Calu3 (cell line): ENCODE measurements around the gene YPEL3. TPM values are rescaled to one million over a fixed set of nuclear protein-coding genes. Genes with fewer than 3 reads are reported as not detected.
"Not testable (repeated sequence)": the region's sequence is repeated elsewhere in the genome, so short reads cannot be mapped to it uniquely, and the experiment has no call there.

Experiments used
- BruUV-seq: library from RNA; stranded (reverse); fragments of 400-500 nt; replicated peaks from 2 replicates; lab custom pipeline; 2021; lab: Mats Ljungman, UMichigan
- CTCF ChIA-PET: fragments of 300-600 bp; sonication (Branson Sonifier 250); formaldehyde crosslinking; loops from one replicate; lab custom pipeline; 2022; ENCODE audit warnings: antibody characterized with exemption; lab: Charles Lee
- DNase-seq: peaks from one replicate; pipeline ENCODE4 v3.0.0; 2022
- H3K27ac Mint-ChIP-seq: one replicate; pipeline ENCODE4 v1.8.0; 2022; ENCODE audit warnings: mixed read lengths; ENCODE audit not compliant: unreplicated experiment
- H3K27me3 Mint-ChIP-seq: one replicate; pipeline ENCODE4 v1.8.0; 2022; ENCODE audit warnings: mixed read lengths; ENCODE audit not compliant: unreplicated experiment
- H3K36me3 Mint-ChIP-seq: one replicate; pipeline ENCODE4 v1.8.0; 2022; ENCODE audit warnings: mild to moderate bottlenecking, moderate library complexity, mixed read lengths; ENCODE audit not compliant: insufficient read depth, unreplicated experiment
- H3K4me1 Mint-ChIP-seq: one replicate; pipeline ENCODE4 v1.8.0; 2022; ENCODE audit warnings: mild to moderate bottlenecking, low read depth, mixed read lengths; ENCODE audit not compliant: unreplicated experiment
- H3K4me3 Mint-ChIP-seq: one replicate; pipeline ENCODE4 v1.8.0; 2022; ENCODE audit warnings: mild to moderate bottlenecking, low read depth, moderate library complexity, mixed read lengths; ENCODE audit not compliant: unreplicated experiment
- H3K9me3 Mint-ChIP-seq: one replicate; pipeline ENCODE4 v1.8.0; 2022; ENCODE audit warnings: low read depth, mixed read lengths; ENCODE audit not compliant: unreplicated experiment
- CTCF ChIP-seq: fragments of 200-600 bp; IDR thresholded peaks from one replicate; pipeline ENCODE4 v1.8.0; 2022; ENCODE audit warnings: antibody characterized with exemption; ENCODE audit not compliant: unreplicated experiment
- intact Hi-C: fragments of 100-400 bp; cut with micrococcal nuclease; formaldehyde crosslinking; loops from one replicate; pipeline ENCODE4 v1.10.0; 2022; ENCODE audit not compliant: unreplicated experiment
- total RNA-seq: library from RNA; stranded (reverse); gene quantifications from 2 replicates; pipeline ENCODE4 v1.2.3, GENCODE V29; 2022

YPEL3 gene
- total RNA-seq, 1 experiment from 2014 or later: 21.1 TPM

- no peak for TF ChIP-seq CTCF
- no peak for DNase-seq
- Mint-ChIP-seq H3K4me3 (no peak overlapping the region), H3K27me3 (no peaks in the 10 kb centered on the region), H3K9me3 (no peaks in the 10 kb centered on the region), H3K4me1 (peaks cover 55% of the 10 kb centered on the region), H3K36me3 (peaks cover 43% of the 10 kb centered on the region), H3K27ac (no peak overlapping the region)
- no TSS peak for BruUV-seq
- intact Hi-C loops: no loop called here
- CTCF ChIA-PET: interaction anchor here (1.0 kb wide), 1 partner anchor 24 kb away, joined by 6 read pairs; no protein-coding TSS in a partner anchor
Observed at GRCh38 chr16:30116291-30117207, 20.5 kb upstream of the YPEL3 start.

GRCh38 chr16:30115238-30115637 is 19.2 kb upstream of the YPEL3 start:
- Mint-ChIP-seq H3K27me3 (no peaks in the 10 kb centered on the region), H3K36me3 (peaks cover 37% of the 10 kb centered on the region)

GRCh38 chr16:30114833-30115232 is 18.8 kb upstream of the YPEL3 start:
- intact Hi-C loops, H3K27me3 Mint-ChIP-seq, DNase-seq, CTCF ChIA-PET, BruUV-seq, H3K9me3 Mint-ChIP-seq, H3K4me3 Mint-ChIP-seq, H3K27ac Mint-ChIP-seq: not testable (repeated sequence)
- peaks cover 40% of the 10 kb centered on the region for H3K4me1 Mint-ChIP-seq
- peaks cover 33% of the 10 kb centered on the region for H3K36me3 Mint-ChIP-seq

More at GRCh38 chr16:30115238-30115637, 19.2 kb upstream of the YPEL3 start:
- Mint-ChIP-seq H3K4me3 (no peak overlapping the region), H3K4me1 (peaks cover 44% of the 10 kb centered on the region), H3K27ac (no peak overlapping the region), H3K9me3 (no peaks in the 10 kb centered on the region)
- BruUV-seq: no TSS peak
- DNase-seq: peak; percentile 42
- no peak for TF ChIP-seq CTCF
- CTCF ChIA-PET: interaction anchor here (1.0 kb wide), 1 partner anchor 23 kb away, joined by 6 read pairs; no protein-coding TSS in a partner anchor
- intact Hi-C loops: no loop called here

GRCh38 chr16:30114411-30114810 is 18.4 kb upstream of the YPEL3 start:
- BruUV-seq: no TSS peak
- no peak for TF ChIP-seq CTCF
- intact Hi-C loops: no loop called here
- Mint-ChIP-seq H3K27ac (peak overlapping the region; percentile 64), H3K9me3 (no peaks in the 10 kb centered on the region), H3K4me1 (peaks cover 36% of the 10 kb centered on the region), H3K4me3 (no peak overlapping the region), H3K36me3 (peaks cover 29% of the 10 kb centered on the region), H3K27me3 (no peaks in the 10 kb centered on the region)
- CTCF ChIA-PET: no interaction called here
- DNase-seq: no peak
